Lung (tissue), 12 donors: ENCODE data around the gene HIBADH. TPM values are rescaled to one million over a fixed set of nuclear protein-coding genes. Genes with fewer than 3 reads are reported as not detected.

Experiments
- ATAC-seq: fragments of 200-7000 bp; cut with Tn5 transposase; one replicate; pipeline ENCODE4 v1.9.1; 2020; ENCODE audit warnings: moderate number of reproducible peaks; ENCODE audit not compliant: insufficient read depth, low FRiP score
- DNase-seq, 3 donors: peaks; one replicate each; pipeline ENCODE4 v3.0.0-alpha.2; 2013 to 2017
- H3K27ac ChIP-seq, 2 donors: one replicate each; pipeline ENCODE4 v1.5.1; 2013; ENCODE audit warnings: mild to moderate bottlenecking in 2 of 2, moderate library complexity in 2 of 2, control low read depth in 1 of 2, inconsistent platforms in 1 of 2, low read depth in 1 of 2, low read length in 1 of 2
- H3K27me3 ChIP-seq, 3 donors: one replicate each; pipeline ENCODE4 v1.5.1; 2013; ENCODE audit warnings: low read length in 2 of 3; ENCODE audit not compliant: control insufficient read depth in 3 of 3, insufficient read depth in 3 of 3
- H3K36me3 ChIP-seq, 4 donors: one replicate each; pipeline ENCODE4 v1.5.1; 2013; ENCODE audit warnings: low read length in 4 of 4, mild to moderate bottlenecking in 1 of 4, moderate library complexity in 1 of 4; ENCODE audit not compliant: control insufficient read depth in 4 of 4, insufficient read depth in 4 of 4
- H3K4me1 ChIP-seq, 5 donors: one replicate each; pipeline ENCODE4 v1.5.1; 2013; ENCODE audit warnings: low read length in 5 of 5, mild to moderate bottlenecking in 2 of 5, moderate library complexity in 1 of 5; ENCODE audit not compliant: control insufficient read depth in 5 of 5, insufficient read depth in 5 of 5
- H3K4me3 ChIP-seq: one replicate; pipeline ENCODE4 v1.5.1; 2013; ENCODE audit warnings: mild to moderate bottlenecking, control low read depth, moderate library complexity
- H3K9ac ChIP-seq, 2 donors: one replicate each; pipeline ENCODE4 v1.5.1; 2013; ENCODE audit warnings: low read length in 2 of 2, control low read depth in 1 of 2; ENCODE audit not compliant: insufficient read depth in 1 of 2
- H3K9me3 ChIP-seq, 4 donors: one replicate each; pipeline ENCODE4 v1.5.1; 2013; ENCODE audit warnings: low read length in 3 of 4, mild to moderate bottlenecking in 1 of 4, moderate library complexity in 1 of 4; ENCODE audit not compliant: control insufficient read depth in 4 of 4, insufficient read depth in 3 of 4
- WGBS, 2 donors: extraction: QIAGEN DNeasy Blood & Tissue Kit; methylation state at CpG; one replicate each; pipeline ENCODE4 v1.1.7; 2013; 5-methylcytosine and 5-hydroxymethylcytosine counted together
- polyA plus RNA-seq, 2 donors: library from polyadenylated mRNA; stranded (reverse); fragments of 200-250 nt; gene quantifications; one replicate each; pipeline ENCODE4 v1.2.1, GENCODE V29; 2013
- total RNA-seq, 2 donors: library from RNA; depleted of rRNA in 1 of 2; stranded (reverse); fragments of >200 nt in 1 of 2; gene quantifications; one replicate each; pipeline ENCODE4 v1.2.1, GENCODE V29; 2014 to 2021
- TF ChIP-seq, protein P1 (sequence below): IDR thresholded peaks from 2 replicates; pipeline ENCODE4 v1.5.1; 2012; ENCODE audit warnings: mild to moderate bottlenecking; ENCODE audit errors: control extremely low read depth, extremely low read depth
- donor health status: control.
- donor health status: control.
- donor health status: Bipolar disorder and iron deficiency.
- donor health status: healthy.
- donor health status: DM: yes; HTN: yes; CAD: no.

The HIBADH gene
- total and polyA plus RNA-seq, 4 donors = 13.7 to 39.2 (median 17.4) TPM

GRCh38 chr7:27685209-27685608, 22.5 kb upstream of the HIBADH start:
- 98 to 100% methylated on average over 1 of the region's 1 CpG for WGBS, 2 donors
- TF ChIP-seq, protein P1, sequence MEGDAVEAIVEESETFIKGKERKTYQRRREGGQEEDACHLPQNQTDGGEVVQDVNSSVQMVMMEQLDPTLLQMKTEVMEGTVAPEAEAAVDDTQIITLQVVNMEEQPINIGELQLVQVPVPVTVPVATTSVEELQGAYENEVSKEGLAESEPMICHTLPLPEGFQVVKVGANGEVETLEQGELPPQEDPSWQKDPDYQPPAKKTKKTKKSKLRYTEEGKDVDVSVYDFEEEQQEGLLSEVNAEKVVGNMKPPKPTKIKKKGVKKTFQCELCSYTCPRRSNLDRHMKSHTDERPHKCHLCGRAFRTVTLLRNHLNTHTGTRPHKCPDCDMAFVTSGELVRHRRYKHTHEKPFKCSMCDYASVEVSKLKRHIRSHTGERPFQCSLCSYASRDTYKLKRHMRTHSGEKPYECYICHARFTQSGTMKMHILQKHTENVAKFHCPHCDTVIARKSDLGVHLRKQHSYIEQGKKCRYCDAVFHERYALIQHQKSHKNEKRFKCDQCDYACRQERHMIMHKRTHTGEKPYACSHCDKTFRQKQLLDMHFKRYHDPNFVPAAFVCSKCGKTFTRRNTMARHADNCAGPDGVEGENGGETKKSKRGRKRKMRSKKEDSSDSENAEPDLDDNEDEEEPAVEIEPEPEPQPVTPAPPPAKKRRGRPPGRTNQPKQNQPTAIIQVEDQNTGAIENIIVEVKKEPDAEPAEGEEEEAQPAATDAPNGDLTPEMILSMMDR = no peak
- no peak overlapping the region for H3K27ac ChIP-seq

GRCh38 chr7:27684491-27684890, 21.8 kb upstream of the HIBADH start:
- WGBS, 2 donors = 87 to 91% methylated on average over 4 of the region's 4 CpGs
- DNase-seq (no peak), ATAC-seq (no peak)
- TF ChIP-seq, protein P1 = no peak
- Histone ChIP-seq H3K9ac (no peak overlapping the region), H3K9me3 (no peaks in the 10 kb centered on the region), H3K27ac (no peak overlapping the region), H3K4me1 (no peaks in the 10 kb centered on the region), H3K4me3 (no peak overlapping the region), H3K36me3 (no peaks in the 10 kb centered on the region), H3K27me3 (no peaks in the 10 kb centered on the region)

More at GRCh38 chr7:27685209-27685608, 22.5 kb upstream of the HIBADH start:
- Histone ChIP-seq H3K9ac (no peak overlapping the region), H3K9me3 (no peaks in the 10 kb centered on the region), H3K36me3 (no peaks in the 10 kb centered on the region), H3K27me3 (no peaks in the 10 kb centered on the region), H3K4me1 (no peaks in the 10 kb centered on the region), H3K4me3 (no peak overlapping the region)
- DNase-seq = no peak
- no peak for ATAC-seq

DNA sequence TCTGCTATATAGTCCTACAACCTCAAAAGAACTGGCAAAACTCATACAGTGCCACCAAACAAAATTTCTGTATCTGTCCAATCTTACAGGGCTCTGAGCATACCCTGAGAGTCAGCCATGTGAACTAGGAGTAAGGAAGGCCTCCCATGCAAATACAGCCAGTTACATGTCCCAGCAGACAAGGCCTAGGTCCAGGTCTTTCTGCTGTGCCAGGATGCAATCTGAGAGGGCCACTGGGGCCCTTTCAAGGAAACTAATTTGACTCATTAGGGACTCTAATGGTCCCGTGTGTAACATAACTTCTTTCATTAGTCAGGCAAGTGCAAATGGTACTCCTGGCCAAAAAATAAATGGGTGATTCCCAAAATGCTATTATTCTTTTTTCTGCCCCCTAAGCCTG, 17.9 kb upstream of the HIBADH start:
- Histone ChIP-seq H3K9ac (no peak overlapping the region), H3K27me3 (no peaks in the 10 kb centered on the region), H3K36me3 (no peaks in the 10 kb centered on the region), H3K4me3 (no peak overlapping the region), H3K9me3 (no peaks in the 10 kb centered on the region), H3K27ac (no peak overlapping the region), H3K4me1 (no peaks in the 10 kb centered on the region)
- 63 to 99% methylated on average over 1 of the region's 1 CpG for WGBS, 2 donors
- DNase-seq (no peak), ATAC-seq (no peak)
- TF ChIP-seq, protein P1 = no peak

- H3K9ac ChIP-seq = no peak overlapping the region
- no peaks in the 10 kb centered on the region for H3K9me3 ChIP-seq
- DNase-seq = peak in 1 of 3 donors; percentile 22
- 88 to 93% methylated on average over 2 of the region's 2 CpGs for whole genome bisulfite sequencing, 2 donors
- no peaks in the 10 kb centered on the region for H3K36me3 ChIP-seq
- TF ChIP-seq, protein P1 = no peak
- H3K27me3 ChIP-seq = no peaks in the 10 kb centered on the region
- no peaks in the 10 kb centered on the region for H3K4me1 ChIP-seq
- H3K4me3 ChIP-seq = no peak overlapping the region
- ATAC-seq = no peak
- peak overlapping the region in 1 of 2 donors; percentile 53 for H3K27ac ChIP-seq
These were observed 16.1 kb upstream of the HIBADH start for GRCh38 chr7:27678617-27679260.
